ENCODE measurements around the gene GATM. TPM values are rescaled to one million over a fixed set of nuclear protein-coding genes. Genes with fewer than 3 reads are reported as not detected.

Gene GATM
- total RNA-seq, 1 experiment from 2014 or later: 10.7 TPM

GRCh38 chr15:45376967-45377608 lies 1.3 kb downstream of the GATM start:
- H4K5ac ChIP-seq (ENCODE audit: insufficient read length, low read depth, low read length): no peak overlapping the region
- H2BK15ac ChIP-seq (ENCODE audit: low read depth, low read length): no peak overlapping the region
- Mint-ChIP-seq H3K9me3 (no peaks in the 10 kb centered on the region), H3K4me3 (peak overlapping the region; percentile 77 to 96), H3K27me3 (ENCODE audit: low read depth) (peaks cover 74% of the 10 kb centered on the region), H3K27ac (no peak overlapping the region; a peak in 1 of 7 replicates), H3K36me3 (ENCODE audit: insufficient read depth in 1 of 3, low read depth in 3 of 3) (peaks cover 0 to 9% (median 0%) of the 10 kb centered on the region in 3 experiments; a peak in 3 of 7 replicates), H3K4me1 (peaks cover 18 to 19% of the 10 kb centered on the region in 2 experiments)
- no peaks in the 10 kb centered on the region for H3K79me2 ChIP-seq (ENCODE audit: insufficient read depth, low read length)
- H3T11ph ChIP-seq (ENCODE audit: low read length): no peak overlapping the region
- H3K27ac ChIP-seq (ENCODE audit: insufficient read length, low read depth, low read length): no peak overlapping the region
- H4K8ac ChIP-seq (replicated peaks; ENCODE audit: insufficient read length, low read depth, low read length): no peak overlapping the region
- no peak overlapping the region for H2AK5ac ChIP-seq (ENCODE audit: insufficient read length, low read length)
- H3K79me1 ChIP-seq (ENCODE audit: insufficient read depth, low read depth, low read length, poor library complexity, severe bottlenecking): no peaks in the 10 kb centered on the region
- H3K4me1 ChIP-seq (ENCODE audit: insufficient read depth, low read length): peaks cover 2% of the 10 kb centered on the region; the same call in 1 of the 2 replicates
- H3K18ac ChIP-seq (ENCODE audit: insufficient read length, low read depth, low read length): no peak overlapping the region
- H4K20me1 ChIP-seq (ENCODE audit: control insufficient read depth, insufficient read depth, insufficient read length): no peaks in the 10 kb centered on the region
- H2BK20ac ChIP-seq (ENCODE audit: low read depth, low read length, poor library complexity, severe bottlenecking): no peak overlapping the region
- no CpG with 5 or more reads among the region's 5 CpGs for WGBS (ENCODE audit: extremely low coverage, insufficient read length, low lambda C conversion rate)
- peaks cover 17% of the 10 kb centered on the region; the same call in 1 of the 2 replicates for H3K27me3 ChIP-seq (ENCODE audit: insufficient read depth, low read length)
- H2BK12ac ChIP-seq (ENCODE audit: insufficient read length, low read depth, low read length): no peak overlapping the region
- no peak overlapping the region for H3K23ac ChIP-seq (ENCODE audit: insufficient read length, low read depth, low read length)
- no peak for DNase-seq
- peak overlapping the region; percentile 58 for H3K9ac ChIP-seq (ENCODE audit: extremely low read depth, insufficient read length, low read length)
- H4K91ac ChIP-seq (ENCODE audit: insufficient read length, low read depth, low read length): no peak overlapping the region
- H3K4ac ChIP-seq (ENCODE audit: low read depth, low read length): no peak overlapping the region
- H2BK120ac ChIP-seq (ENCODE audit: low read depth, low read length, poor library complexity, severe bottlenecking): no peak overlapping the region
- no peak overlapping the region for H3K14ac ChIP-seq (ENCODE audit: insufficient read depth, low read length)
- H2BK5ac ChIP-seq (ENCODE audit: insufficient read length, low read length): no peak overlapping the region
- H3K4me2 ChIP-seq (ENCODE audit: insufficient read depth, insufficient read length, low read length): peak overlapping the region; percentile 78
- no peak for TF ChIP-seq CTCF (conservative IDR thresholded peaks at IDR 0.05)
- H3K23me2 ChIP-seq (ENCODE audit: insufficient read length, low read depth, low read length, poor library complexity, severe bottlenecking): peaks cover 9% of the 10 kb centered on the region
- H3K56ac ChIP-seq (ENCODE audit: insufficient read length, low read depth, low read length): no peak overlapping the region
- H2AFZ ChIP-seq (ENCODE audit: low read length): no peak overlapping the region
- H3K9me3 ChIP-seq (ENCODE audit: control insufficient read depth, low read depth, low read length): no peaks in the 10 kb centered on the region

Data from H9 (cell line).